Kasumi-1 (cell line): ENCODE measurements around the gene MKLN1.
"Not testable (repeated sequence)": the region's sequence is repeated elsewhere in the genome, so short reads cannot be mapped to it uniquely, and the experiment has no call there.

Experiments
- DNase-seq, 2 experiments: peaks; one replicate each; lab custom pipeline; 2025; lab: John Stamatoyannopoulos, UW

The MKLN1 gene

GRCh38 chr7:131501422-131501821 is 173.7 kb downstream of the MKLN1 start:
- peak; percentile 8 to 17 for DNase-seq

DNA sequence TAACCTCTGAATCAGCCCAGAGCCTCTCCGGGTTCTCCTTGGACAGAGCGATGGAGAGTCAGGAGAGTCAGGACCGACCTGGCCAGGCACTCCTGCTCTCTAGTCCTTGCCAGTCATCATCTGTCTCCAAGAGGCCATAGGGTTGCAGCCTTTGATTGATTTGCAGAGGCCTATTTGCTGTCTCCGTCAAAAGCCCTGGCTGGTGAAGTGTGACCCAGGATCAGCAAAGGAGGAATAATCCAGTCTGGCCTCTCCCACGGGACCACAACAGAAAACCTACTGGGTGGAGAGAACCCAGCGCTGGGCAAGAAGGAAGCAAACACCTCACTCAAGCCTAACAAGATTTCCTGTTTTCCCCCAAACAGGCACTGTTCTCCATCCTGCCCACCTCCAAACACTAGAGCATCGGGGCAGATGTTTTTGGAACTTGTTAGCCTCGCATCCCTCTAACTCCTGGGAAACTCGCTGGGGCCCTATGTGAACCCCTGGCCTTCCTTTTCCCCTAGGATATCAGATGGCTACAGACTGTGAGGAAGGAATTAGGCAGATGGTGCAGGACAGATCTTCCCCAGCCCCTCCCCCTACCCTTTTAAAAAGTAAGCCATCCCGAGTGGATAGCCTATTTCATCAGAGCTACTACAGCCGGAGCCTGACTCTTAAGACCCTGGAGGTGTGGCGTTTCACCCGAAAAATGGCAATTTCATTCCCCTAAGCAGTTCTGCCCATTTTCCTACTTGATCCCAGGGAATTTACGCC is 174.4 kb downstream of the MKLN1 start:
- no peak for DNase-seq

GRCh38 chr7:131502810-131503508 is 175.3 kb downstream of the MKLN1 start:
- DNase-seq = peak in 1 of 2 experiments; percentile 11

GRCh38 chr7:131503639-131504038 is 176.0 kb downstream of the MKLN1 start:
- no peak for DNase-seq

- no peak for DNase-seq
Measured at GRCh38 chr7:131504157-131504899, 176.7 kb downstream of the MKLN1 start.

- DNase-seq = not testable (repeated sequence)
Measured at GRCh38 chr7:131505037-131505620, 177.5 kb downstream of the MKLN1 start.

- DNase-seq = no peak
Measured at GRCh38 chr7:131505636-131506557, 178.2 kb downstream of the MKLN1 start.

- no peak for DNase-seq
Measured at GRCh38 chr7:131506597-131506996, 178.9 kb downstream of the MKLN1 start.

DNA sequence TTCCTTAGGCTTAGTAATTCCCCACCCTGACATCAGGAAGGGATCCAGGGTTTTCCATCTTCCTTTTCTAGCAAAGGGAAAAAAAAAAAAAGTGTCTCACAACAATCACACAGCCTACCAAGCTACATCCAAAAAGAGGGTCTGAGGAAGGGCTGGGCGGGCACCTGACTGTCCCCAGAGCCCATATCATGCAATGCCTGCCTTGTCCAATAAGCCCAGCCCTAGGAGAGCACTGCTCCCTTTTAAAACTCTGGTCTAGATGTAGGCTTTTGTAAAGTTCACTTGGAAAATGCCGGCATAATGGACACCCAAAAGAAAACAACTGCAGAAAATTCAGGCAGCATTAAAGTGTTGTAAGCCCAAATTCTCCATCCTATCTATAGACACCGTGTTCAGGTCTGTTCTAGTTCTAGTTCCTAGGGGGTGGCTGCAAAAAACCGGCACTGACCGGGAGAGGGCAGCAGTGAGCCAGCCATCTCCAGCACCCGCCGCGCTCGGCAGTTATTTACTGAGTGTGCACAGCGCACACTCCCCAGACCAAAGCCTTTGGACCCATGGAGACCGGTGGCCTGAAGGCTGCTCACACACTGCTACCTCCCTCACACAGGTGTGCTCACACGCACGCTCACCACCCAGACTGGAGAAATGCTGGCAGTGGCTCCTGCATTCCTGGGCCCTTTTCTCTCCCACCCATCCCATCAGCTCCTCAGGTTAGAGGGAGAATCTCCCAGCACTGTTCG is 180.1 kb downstream of the MKLN1 start:
- DNase-seq = peak; percentile 74 to 87

- DNase-seq = no peak
Measured at GRCh38 chr7:131508754-131509486, 181.2 kb downstream of the MKLN1 start.

DNA sequence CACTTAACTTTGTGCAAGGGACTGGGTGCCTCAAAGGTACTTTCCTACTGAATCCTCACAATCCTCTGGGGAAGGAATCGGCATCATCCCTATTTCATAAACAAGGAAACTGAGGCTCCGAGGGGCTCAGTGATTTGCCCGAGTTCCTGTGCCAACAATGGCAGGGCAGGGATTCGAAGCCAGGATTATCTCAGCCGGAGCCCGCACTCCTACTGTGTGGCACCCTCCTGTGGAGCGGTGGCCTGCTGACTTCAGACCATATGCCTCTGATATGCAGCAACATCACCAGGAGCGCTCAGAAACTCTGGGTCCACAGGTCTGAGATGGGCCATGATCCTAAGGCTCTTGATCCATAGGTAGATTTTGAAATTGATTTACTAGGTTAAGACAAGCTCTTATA is 182.1 kb downstream of the MKLN1 start:
- no peak for DNase-seq

DNA sequence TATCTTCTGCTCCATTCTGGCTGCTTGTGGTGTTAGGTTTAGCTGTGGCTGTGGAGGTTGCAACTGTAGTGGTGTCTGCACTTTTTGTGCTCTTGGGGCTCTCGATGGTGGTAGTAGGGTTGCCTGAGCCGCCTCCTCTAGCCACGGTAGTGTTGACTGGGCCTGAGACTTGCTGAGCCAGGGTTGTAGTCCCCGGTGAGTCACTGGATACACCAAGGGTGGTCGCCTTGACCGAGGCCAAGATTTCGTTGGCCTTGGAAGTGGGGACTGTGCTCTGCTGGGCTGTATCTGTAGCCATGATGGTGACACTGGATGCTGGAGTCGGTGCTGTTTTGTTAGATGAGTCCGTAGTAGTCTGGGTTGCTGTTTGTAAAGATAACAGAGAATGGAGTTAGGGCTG is 183.4 kb downstream of the MKLN1 start:
- DNase-seq = no peak

GRCh38 chr7:131511774-131512535 is 184.3 kb downstream of the MKLN1 start:
- no peak for DNase-seq

DNA sequence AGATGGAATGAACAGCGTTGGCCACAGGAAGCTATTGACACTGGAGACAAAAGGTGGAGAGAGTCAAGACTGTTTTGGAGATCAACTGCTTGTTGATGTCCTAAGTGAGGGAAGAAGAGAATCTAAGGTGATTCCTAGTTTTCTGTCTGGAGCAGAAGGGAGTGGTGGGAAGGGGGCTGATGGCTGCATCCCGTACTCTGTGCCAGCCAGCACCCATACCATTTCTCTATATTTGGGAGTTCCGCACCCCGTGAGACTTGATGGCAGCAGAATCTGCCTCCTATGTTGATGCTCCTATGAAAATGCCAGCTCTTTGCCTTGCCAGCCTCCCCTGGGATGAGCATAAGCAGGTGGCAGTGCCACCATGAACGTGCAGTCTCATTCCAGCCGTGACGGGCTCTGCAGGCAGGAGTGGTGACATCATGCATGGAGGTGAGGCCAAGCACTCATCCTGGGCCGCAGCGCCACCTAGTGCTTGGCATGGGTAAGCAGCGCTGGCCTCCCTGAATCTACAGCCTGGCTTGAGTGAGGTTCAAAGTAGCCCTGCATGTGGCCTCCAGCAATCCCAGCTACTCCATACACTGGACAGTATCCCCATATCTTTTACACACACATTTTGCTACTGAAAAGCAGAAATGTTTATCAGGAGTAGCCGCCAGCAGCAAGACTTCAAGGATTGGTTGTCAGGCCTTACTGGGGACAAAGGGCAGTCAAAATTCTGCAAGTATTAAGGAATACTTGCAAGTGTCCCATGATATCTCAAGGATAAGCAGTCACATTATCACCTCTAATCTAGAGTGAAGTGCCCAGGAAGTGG is 185.8 kb downstream of the MKLN1 start:
- DNase-seq = peak; percentile 76 to 79

- not testable (repeated sequence) for DNase-seq
Measured at GRCh38 chr7:131515471-131515870, 187.8 kb downstream of the MKLN1 start.

DNA sequence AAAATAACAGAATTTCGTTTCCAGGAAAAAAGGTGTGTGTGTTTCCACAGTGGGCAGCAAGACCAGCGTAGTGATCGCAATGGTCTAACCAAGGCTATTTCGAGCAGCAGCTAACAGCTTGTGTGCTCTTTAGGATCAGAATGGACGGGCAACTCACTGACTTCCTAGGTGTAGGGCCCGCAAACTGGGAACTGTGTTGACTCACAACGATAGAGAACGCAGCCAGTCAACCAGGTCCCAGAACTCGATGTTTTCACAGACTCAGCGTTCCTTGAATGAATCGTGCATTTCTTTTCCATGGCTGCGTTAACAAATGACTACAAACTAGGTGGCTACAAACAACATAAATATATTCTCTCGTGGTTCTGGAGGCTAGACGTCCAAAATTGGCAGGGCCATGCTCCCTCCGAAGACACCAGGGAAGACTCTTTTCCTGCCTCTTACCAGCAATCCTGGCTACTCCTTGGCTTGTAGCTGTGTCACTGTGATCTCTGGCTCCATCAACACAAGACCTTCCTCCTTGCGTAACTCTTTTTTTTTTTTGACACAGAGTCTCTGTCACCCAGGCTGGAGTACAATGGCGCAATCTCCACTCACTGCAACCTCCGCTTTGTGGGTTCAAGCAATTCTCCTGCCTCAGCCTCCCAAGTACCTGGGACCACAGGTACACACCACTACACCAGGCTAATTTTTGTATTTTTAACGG is 189.7 kb downstream of the MKLN1 start:
- no peak for DNase-seq

- no peak for DNase-seq
Measured at GRCh38 chr7:131518626-131519025, 190.9 kb downstream of the MKLN1 start.
